Colonic mucosa (tissue), 4 donors: Measurements from ENCODE around the gene ACVR1B. TPM values are rescaled to one million over a fixed set of nuclear protein-coding genes. Genes with fewer than 3 reads are reported as not detected.

ENCODE experiments used
- DNase-seq: peaks from one replicate; pipeline ENCODE4 v3.0.0-alpha.2; 2020
- H3K27ac ChIP-seq: fragments of 200-600 bp; one replicate; pipeline ENCODE4 v1.8.0; 2021
- H3K27me3 ChIP-seq: fragments of 200-600 bp; one replicate; pipeline ENCODE4 v1.8.0; 2021
- H3K36me3 ChIP-seq: fragments of 200-600 bp; one replicate; pipeline ENCODE4 v1.8.0; 2021
- H3K4me1 ChIP-seq: fragments of 200-600 bp; one replicate; pipeline ENCODE4 v1.8.0; 2021; ENCODE audit warnings: mild to moderate bottlenecking
- H3K4me3 ChIP-seq: fragments of 200-600 bp; one replicate; pipeline ENCODE4 v1.8.0; 2021
- H3K9ac ChIP-seq, 2 donors: one replicate each; pipeline ENCODE4 v1.7.0; 2013; ENCODE audit warnings: control low read depth in 2 of 2, low read depth in 2 of 2, low read length in 2 of 2
- H3K9me3 ChIP-seq: fragments of 200-600 bp; one replicate; pipeline ENCODE4 v1.8.0; 2021
- intact Hi-C: fragments of 100-400 bp; cut with DNase I; formaldehyde crosslinking; loops from one replicate; pipeline ENCODE4 v1.14.1; 2022
- total RNA-seq, 2 donors: library from RNA; stranded (reverse); fragmentation: NEBNext Ultra II Directional in 1 of 2; extraction: Animal tissue kit (Norgen Biotek cat#: 25700) in 1 of 2; gene quantifications; one replicate each; pipeline ENCODE4 v1.2.1, GENCODE V29; 2021
- TF ChIP-seq, protein P1 (sequence below): fragments of 200-600 bp; IDR thresholded peaks from one replicate; pipeline ENCODE4 v1.8.0; 2022; ENCODE audit warnings: antibody characterized with exemption, mild to moderate bottlenecking
- donor health status: healthy.
- donor health status: DM: no; HTN: no; CAD: no.
- donor health status: DM: no; HTN: no; CAD: no.

ACVR1B gene
- total RNA-seq, 2 donors from 2014 or later = 56.0 to 63.0 TPM

DNA sequence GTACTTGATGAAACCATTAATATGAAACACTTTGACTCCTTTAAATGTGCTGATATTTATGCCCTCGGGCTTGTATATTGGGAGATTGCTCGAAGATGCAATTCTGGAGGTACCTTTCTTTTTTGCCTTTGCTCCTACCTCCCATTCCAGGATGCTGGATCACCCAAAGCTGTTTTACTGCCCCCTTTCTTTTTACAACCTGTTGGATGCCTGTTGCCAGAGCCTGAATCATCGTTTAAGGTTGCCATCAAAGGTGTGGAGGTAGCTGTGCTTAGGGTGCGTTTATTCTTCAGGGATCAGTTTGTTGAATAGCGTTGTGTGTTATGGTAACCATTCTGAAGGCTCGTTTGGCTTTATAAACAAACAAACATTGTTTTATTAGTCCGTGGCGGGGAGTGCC lies 35.3 kb downstream of the ACVR1B start:
- H3K36me3 ChIP-seq = peaks cover 13% of the 10 kb centered on the region
- no peaks in the 10 kb centered on the region for H3K27me3 ChIP-seq
- intact Hi-C loops = no loop called here
- H3K9ac ChIP-seq = no peak overlapping the region
- H3K4me3 ChIP-seq = no peak overlapping the region
- TF ChIP-seq, protein P1, sequence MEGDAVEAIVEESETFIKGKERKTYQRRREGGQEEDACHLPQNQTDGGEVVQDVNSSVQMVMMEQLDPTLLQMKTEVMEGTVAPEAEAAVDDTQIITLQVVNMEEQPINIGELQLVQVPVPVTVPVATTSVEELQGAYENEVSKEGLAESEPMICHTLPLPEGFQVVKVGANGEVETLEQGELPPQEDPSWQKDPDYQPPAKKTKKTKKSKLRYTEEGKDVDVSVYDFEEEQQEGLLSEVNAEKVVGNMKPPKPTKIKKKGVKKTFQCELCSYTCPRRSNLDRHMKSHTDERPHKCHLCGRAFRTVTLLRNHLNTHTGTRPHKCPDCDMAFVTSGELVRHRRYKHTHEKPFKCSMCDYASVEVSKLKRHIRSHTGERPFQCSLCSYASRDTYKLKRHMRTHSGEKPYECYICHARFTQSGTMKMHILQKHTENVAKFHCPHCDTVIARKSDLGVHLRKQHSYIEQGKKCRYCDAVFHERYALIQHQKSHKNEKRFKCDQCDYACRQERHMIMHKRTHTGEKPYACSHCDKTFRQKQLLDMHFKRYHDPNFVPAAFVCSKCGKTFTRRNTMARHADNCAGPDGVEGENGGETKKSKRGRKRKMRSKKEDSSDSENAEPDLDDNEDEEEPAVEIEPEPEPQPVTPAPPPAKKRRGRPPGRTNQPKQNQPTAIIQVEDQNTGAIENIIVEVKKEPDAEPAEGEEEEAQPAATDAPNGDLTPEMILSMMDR = no peak
- H3K4me1 ChIP-seq = no peaks in the 10 kb centered on the region
- no peaks in the 10 kb centered on the region for H3K9me3 ChIP-seq
- DNase-seq = no peak
- no peak overlapping the region for H3K27ac ChIP-seq

DNA sequence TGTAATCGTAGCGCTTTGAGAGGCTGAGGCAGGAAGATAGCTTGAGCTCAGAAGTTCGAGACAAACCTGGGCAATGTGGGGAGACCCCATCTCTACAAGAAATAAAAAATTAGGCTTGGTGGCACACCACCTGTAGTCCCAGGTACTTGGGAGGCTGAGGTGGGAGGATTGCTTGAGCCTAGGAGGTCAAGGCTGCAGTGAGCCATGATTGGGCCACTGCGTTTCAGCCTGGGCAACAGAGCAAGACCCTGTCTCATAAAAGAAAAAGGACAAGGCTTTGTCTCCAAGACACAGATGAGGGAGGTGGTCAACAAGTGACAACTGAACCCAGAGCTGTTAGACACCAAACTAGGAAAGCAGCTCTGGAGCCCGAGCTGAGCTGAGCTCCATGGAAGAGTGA lies 40.7 kb downstream of the ACVR1B start:
- no peak for DNase-seq
- Histone ChIP-seq H3K27me3 (no peaks in the 10 kb centered on the region), H3K9ac (no peak overlapping the region), H3K4me3 (no peak overlapping the region), H3K4me1 (no peaks in the 10 kb centered on the region), H3K36me3 (peaks cover 12% of the 10 kb centered on the region), H3K27ac (no peak overlapping the region), H3K9me3 (no peaks in the 10 kb centered on the region)
- intact Hi-C loops = no loop called here
- TF ChIP-seq, protein P1 = no peak

DNA sequence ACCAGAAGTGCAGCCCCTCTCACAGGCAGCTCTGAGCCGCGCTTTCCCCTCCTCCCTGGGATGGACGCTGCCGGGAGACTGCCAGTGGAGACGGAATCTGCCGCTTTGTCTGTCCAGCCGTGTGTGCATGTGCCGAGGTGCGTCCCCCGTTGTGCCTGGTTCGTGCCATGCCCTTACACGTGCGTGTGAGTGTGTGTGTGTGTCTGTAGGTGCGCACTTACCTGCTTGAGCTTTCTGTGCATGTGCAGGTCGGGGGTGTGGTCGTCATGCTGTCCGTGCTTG lies 43.0 kb downstream of the ACVR1B start:
- Histone ChIP-seq H3K4me1 (no peaks in the 10 kb centered on the region), H3K4me3 (no peak overlapping the region), H3K9me3 (no peaks in the 10 kb centered on the region), H3K36me3 (peaks cover 12% of the 10 kb centered on the region), H3K27me3 (no peaks in the 10 kb centered on the region), H3K9ac (no peak overlapping the region), H3K27ac (no peak overlapping the region)
- DNase-seq = no peak
- TF ChIP-seq, protein P1 = no peak
- intact Hi-C loops = no loop called here

DNA sequence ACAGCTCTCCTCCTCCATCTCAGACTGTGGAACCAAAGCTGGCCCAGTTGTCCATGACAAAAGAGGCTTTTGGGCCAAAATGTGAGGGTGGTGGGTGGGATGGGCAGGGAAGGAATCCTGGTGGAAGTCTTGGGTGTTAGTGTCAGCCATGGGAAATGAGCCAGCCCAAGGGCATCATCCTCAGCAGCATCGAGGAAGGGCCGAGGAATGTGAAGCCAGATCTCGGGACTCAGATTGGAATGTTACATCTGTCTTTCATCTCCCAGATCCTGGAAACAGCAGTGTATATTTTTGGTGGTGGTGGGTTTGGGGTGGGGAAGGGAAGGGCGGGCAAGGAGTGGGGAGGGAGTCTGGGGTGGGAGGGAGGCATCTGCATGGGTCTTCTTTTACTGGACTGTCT lies 43.5 kb downstream of the ACVR1B start:
- intact Hi-C loops = no loop called here
- H3K36me3 ChIP-seq = peaks cover 12% of the 10 kb centered on the region
- H3K27me3 ChIP-seq = no peaks in the 10 kb centered on the region
- TF ChIP-seq, protein P1 = no peak
- H3K27ac ChIP-seq = no peak overlapping the region
- no peaks in the 10 kb centered on the region for H3K4me1 ChIP-seq
- no peak overlapping the region for H3K4me3 ChIP-seq
- no peak for DNase-seq
- H3K9me3 ChIP-seq = no peaks in the 10 kb centered on the region
- no peak overlapping the region for H3K9ac ChIP-seq

DNA sequence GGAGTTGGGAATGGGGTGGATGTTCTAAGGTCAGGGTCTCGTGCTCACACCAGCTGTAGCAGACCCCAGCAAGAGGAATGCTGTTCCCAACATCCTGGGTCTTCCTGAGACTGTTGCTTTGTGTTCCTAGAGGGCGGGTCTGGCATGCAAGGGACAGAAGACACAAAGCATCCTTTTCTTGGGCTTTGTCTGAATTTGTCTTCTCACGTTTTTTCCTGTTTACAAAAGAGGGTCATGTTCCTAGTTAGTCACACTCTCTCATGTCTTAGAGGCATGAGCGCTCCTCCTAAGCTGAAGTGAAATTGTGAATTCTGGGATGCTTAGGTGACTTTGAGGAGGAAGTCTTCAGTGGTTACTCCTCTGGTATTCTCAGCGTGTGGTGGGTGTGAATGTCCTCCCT lies 45.6 kb downstream of the ACVR1B start:
- TF ChIP-seq, protein P1 = no peak
- DNase-seq = no peak
- no peaks in the 10 kb centered on the region for H3K4me1 ChIP-seq
- H3K27ac ChIP-seq = no peak overlapping the region
- H3K27me3 ChIP-seq = no peaks in the 10 kb centered on the region
- intact Hi-C loops = no loop called here
- H3K4me3 ChIP-seq = no peak overlapping the region
- no peaks in the 10 kb centered on the region for H3K9me3 ChIP-seq
- peaks cover 8% of the 10 kb centered on the region for H3K36me3 ChIP-seq
- no peak overlapping the region for H3K9ac ChIP-seq

DNA sequence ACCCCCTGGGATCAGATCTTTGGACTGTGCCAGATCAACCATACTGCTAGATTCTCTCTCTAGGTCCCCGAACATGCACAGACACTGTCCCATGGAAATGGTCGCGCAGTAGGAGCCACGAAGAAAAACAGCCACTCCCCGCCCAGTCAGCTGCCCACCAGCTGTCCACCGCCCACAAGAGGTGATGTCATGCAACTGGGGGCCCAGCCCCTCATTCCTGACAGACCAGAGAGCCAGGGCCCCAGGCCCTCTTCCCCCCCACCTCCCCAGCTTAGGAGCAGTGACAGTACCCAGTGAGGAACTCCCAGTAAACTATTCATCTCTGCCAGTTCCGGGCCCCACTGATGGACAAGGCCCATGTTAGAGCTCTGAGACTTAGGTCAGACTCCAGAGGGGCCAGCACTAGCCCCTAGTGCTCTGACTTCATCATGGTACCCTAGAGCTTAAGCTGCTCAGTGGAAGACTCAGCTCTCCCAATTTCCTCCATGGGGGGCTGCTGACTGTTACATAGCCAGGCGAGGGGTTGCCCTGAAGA lies 51.6 kb downstream of the ACVR1B start:
- no peak overlapping the region for H3K27ac ChIP-seq
- H3K4me3 ChIP-seq = no peak overlapping the region
- TF ChIP-seq, protein P1 = no peak
- H3K27me3 ChIP-seq = peaks cover 17% of the 10 kb centered on the region
- no peaks in the 10 kb centered on the region for H3K36me3 ChIP-seq
- DNase-seq = no peak
- H3K9me3 ChIP-seq = no peaks in the 10 kb centered on the region
- intact Hi-C loops = no loop called here
- H3K4me1 ChIP-seq = no peaks in the 10 kb centered on the region
- no peak overlapping the region for H3K9ac ChIP-seq
